ENCODE data around the gene NOTCH3.

Gene NOTCH3

GRCh38 chr19:15136234-15136954, 64.4 kb downstream of the NOTCH3 start:
- H3K27ac Mint-ChIP-seq, result no peak overlapping the region
- H3K36me3 Mint-ChIP-seq, result peaks cover 3% of the 10 kb centered on the region
- no peaks in the 10 kb centered on the region for H3K4me1 Mint-ChIP-seq (ENCODE audit: low read depth)
- H3K9me3 Mint-ChIP-seq (ENCODE audit: low read depth), result peaks cover 3% of the 10 kb centered on the region
- H3K27me3 Mint-ChIP-seq, result no peaks in the 10 kb centered on the region
- H3K4me3 Mint-ChIP-seq, result no peak overlapping the region

- Mint-ChIP-seq H3K27me3 (no peaks in the 10 kb centered on the region), H3K9me3 (ENCODE audit: low read depth) (no peaks in the 10 kb centered on the region), H3K27ac (peak overlapping the region; percentile 28), H3K4me1 (ENCODE audit: low read depth) (peaks cover 20% of the 10 kb centered on the region), H3K36me3 (no peaks in the 10 kb centered on the region), H3K4me3 (peak overlapping the region; percentile 36)
Observed at GRCh38 chr19:15129856-15130585, 70.8 kb downstream of the NOTCH3 start.

DNA sequence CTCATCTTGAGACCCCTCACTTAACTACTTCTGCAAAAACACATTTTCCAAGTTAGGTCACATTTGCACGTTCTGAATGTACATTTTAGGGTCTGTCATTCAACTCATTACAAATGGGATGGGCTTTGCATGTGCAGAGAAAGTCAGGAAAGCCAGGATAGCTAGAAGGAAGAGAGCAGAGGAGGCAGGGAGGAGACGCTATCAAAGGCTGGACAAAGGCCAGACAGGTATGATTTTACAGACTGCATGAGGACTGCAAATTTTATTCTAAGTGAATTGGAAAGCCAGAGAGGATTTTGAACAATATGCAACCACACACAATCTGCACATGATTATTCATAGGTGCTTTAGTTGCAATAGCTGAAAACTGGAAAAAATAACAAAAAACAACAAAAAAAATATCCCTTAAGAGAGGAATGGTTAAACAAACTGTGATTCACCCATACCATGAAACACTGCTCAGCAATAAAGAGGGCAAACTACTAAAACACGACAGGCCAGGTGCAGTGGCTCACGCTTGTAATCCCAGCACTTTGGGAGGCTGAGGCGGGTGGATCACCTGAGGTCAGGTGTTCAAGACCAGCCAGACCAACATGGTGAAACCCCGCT, 72.5 kb downstream of the NOTCH3 start:
- Mint-ChIP-seq H3K4me3 (no peak overlapping the region), H3K4me1 (ENCODE audit: low read depth) (peaks cover 29% of the 10 kb centered on the region), H3K27me3 (no peaks in the 10 kb centered on the region), H3K9me3 (ENCODE audit: low read depth) (no peaks in the 10 kb centered on the region), H3K36me3 (no peaks in the 10 kb centered on the region), H3K27ac (no peak overlapping the region)

DNA sequence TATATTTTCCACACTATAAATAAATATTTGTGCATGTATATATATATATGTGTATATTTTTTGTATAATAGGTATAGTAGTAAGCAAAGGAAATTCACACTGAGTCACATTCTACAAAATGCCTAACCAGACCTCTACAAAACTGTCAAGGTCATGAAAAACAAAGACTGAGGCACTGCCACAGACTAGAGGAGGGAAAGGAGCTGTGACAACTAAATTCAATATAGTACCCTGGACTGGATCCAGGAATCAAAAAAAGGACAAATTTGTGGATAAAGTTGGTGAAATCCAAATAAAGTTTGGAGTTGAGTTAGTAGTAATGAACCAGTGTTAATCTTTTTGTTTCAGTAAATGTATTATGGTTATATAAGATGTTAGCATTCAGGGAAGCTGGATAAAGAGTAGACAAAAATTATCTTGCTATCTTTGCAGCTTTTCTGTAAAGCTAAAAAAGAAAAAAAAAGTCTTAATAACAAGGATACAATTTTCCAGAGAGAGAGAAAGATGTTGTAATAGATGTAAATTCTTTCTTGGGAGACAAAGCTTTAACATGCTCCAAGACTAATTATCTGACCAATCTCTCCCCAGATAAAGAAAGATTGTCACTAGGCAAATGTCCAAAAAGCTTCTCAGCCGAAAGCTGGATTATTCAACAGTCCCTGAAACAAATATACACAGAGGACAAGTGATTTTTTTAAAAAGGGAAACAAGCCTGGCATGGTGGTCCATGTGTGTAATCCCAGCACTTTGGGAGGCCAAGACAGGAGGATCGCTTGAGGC, 74.5 kb downstream of the NOTCH3 start:
- Mint-ChIP-seq H3K36me3 (no peaks in the 10 kb centered on the region), H3K9me3 (ENCODE audit: low read depth) (no peaks in the 10 kb centered on the region), H3K27me3 (no peaks in the 10 kb centered on the region), H3K4me3 (no peak overlapping the region), H3K4me1 (ENCODE audit: low read depth) (peaks cover 31% of the 10 kb centered on the region), H3K27ac (peak overlapping the region; percentile 64)

DNA sequence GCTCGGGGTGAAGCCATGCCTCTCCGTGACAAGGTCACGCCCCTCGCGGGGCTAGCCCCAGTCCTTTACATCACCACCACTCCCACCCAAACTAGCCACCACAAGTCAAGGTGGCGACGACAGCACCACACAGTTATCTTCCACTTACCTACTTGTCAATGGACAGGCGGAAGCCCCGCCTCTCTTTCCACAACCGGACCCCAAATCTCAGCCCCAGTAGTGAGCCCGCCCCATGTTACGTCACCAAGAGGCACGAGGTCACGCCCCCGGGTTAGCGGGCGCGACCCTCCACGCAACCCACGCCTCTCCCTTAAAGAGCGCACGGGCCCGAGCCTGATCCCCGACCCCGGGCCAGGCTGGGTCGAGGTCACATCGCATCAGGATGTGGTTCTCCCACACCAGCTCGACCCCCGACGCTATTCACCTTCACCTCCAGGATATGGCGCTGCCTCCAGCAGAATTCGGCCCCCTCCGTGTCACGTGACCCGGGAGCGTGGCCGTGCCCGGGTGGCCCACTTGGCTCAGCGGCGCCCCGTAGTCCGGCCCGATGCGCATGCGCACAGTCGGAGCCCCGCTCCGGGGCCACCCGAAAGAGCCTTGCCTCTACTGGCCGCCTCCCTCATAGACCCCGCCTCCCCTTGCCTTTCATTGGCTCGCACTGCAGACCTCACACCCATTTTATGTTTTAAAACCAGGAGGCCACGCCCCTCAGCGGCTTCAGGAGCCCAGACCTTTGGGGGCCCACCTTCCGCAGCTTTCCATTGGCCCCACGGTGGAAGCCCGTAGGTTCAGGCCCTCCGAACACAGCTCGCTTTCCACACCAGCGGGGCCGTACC, 75.3 kb downstream of the NOTCH3 start:
- Mint-ChIP-seq H3K4me3 (peak overlapping the region; percentile 99), H3K27me3 (no peaks in the 10 kb centered on the region), H3K4me1 (ENCODE audit: low read depth) (peaks cover 30% of the 10 kb centered on the region), H3K27ac (peak overlapping the region; percentile 99), H3K36me3 (peaks cover 4% of the 10 kb centered on the region), H3K9me3 (ENCODE audit: low read depth) (no peaks in the 10 kb centered on the region)

- Mint-ChIP-seq H3K27me3 (no peaks in the 10 kb centered on the region), H3K4me1 (ENCODE audit: low read depth) (peaks cover 22% of the 10 kb centered on the region), H3K4me3 (peak overlapping the region; percentile 99), H3K9me3 (ENCODE audit: low read depth) (no peaks in the 10 kb centered on the region), H3K27ac (peak overlapping the region; percentile 99), H3K36me3 (peaks cover 5% of the 10 kb centered on the region)
Observed at GRCh38 chr19:15124572-15125231, 76.1 kb downstream of the NOTCH3 start.

- Mint-ChIP-seq H3K4me3 (peak overlapping the region; percentile 99), H3K27ac (peak overlapping the region; percentile 99), H3K27me3 (no peaks in the 10 kb centered on the region), H3K36me3 (peaks cover 5% of the 10 kb centered on the region), H3K9me3 (ENCODE audit: low read depth) (no peaks in the 10 kb centered on the region), H3K4me1 (ENCODE audit: low read depth) (peaks cover 16% of the 10 kb centered on the region)
Observed at GRCh38 chr19:15123900-15124299, 76.9 kb downstream of the NOTCH3 start.

DNA sequence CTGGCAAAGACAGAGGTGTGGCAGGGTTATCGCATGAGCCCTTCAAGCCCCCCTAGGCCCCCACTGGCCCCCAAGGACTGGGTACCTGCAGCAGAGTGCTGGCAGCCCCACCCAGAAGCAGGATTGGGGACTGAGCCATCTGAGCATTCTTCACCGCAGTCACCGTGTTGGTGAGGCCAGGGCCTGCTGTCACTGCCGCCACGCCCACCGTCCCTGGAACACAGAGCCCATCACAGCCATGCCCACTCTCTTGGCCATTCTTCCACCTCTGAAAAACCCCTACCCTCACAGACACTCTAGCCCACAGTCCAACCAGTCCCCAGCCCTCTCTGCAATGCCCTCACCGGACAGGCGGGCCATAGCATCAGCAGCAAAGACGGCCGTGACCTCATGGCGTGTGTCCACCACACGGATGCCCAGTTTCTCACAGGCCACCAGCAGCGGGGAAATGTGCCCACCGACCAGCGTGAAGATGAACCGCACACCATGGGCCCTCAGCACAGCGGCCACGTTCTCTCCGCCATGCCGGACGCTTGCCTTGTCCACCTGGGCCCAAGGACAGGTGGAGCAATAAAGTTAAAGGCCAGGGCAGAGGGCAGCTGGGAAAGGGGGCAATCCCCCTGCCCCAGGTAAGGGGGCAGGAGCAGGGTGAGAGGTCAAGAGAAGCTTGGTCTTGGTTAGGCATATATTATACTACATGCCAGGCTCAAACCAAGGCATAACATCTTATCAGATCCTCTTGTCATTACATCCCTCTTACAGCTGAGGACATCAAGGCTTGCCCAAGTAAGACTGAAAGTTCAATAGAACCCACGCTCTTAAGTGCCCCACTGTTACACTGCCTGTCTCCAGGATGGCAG, 77.5 kb downstream of the NOTCH3 start:
- Mint-ChIP-seq H3K4me1 (ENCODE audit: low read depth) (peaks cover 13% of the 10 kb centered on the region), H3K9me3 (ENCODE audit: low read depth) (no peaks in the 10 kb centered on the region), H3K27me3 (no peaks in the 10 kb centered on the region), H3K36me3 (peaks cover 5% of the 10 kb centered on the region), H3K4me3 (peak overlapping the region; percentile 99), H3K27ac (no peak overlapping the region)

- H3K27ac Mint-ChIP-seq, result no peak overlapping the region
- no peaks in the 10 kb centered on the region for H3K9me3 Mint-ChIP-seq (ENCODE audit: low read depth)
- peaks cover 5% of the 10 kb centered on the region for H3K36me3 Mint-ChIP-seq
- peaks cover 10% of the 10 kb centered on the region for H3K4me1 Mint-ChIP-seq (ENCODE audit: low read depth)
- no peaks in the 10 kb centered on the region for H3K27me3 Mint-ChIP-seq
- H3K4me3 Mint-ChIP-seq, result no peak overlapping the region
Observed at GRCh38 chr19:15122331-15123030, 78.3 kb downstream of the NOTCH3 start.

DNA sequence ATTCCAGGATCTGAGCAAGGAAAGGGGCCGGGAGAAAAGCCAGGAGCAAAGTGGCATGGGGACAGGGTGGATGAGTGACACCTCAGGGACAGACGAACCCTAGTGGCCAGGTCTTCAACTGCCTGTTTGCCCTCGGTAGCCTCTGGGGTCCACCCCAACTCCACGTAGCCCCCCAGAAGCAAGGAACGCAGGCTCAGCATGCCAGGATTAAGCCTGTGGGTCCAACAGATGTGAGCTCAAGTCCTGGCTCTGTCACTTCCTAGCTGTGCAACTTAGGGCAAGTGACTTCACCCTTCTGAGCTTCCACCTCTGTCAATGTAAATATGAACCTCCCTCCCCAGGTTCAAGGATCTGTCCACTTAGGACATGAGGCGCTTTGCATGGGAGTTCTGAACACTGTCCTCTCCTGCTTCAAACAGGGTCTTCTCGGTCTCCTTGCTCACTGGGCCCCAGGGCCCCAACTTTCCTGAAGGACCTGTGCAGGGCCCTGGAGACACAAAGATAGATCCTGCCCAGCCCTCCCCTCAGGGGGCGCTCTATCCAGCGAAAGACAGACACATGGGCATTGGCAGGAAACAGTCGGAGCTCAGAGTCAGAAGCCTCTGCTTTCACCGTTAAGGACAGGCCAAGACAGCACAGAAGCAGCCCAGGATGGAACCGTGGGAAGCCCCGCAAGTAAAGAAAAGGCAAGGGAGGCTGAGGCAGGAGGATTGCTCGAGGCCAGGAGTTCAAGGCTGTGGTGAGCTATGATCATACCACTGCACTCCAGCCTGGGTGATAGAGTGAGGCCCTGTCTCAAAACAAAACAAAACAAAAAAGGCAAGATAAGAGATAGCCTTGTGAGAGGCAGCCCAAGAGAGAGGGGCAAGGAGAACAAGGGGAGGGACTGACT, 80.4 kb downstream of the NOTCH3 start:
- Mint-ChIP-seq H3K9me3 (ENCODE audit: low read depth) (no peaks in the 10 kb centered on the region), H3K27me3 (no peaks in the 10 kb centered on the region), H3K27ac (peak overlapping the region; percentile 46), H3K4me3 (no peak overlapping the region), H3K4me1 (ENCODE audit: low read depth) (peaks cover 10% of the 10 kb centered on the region), H3K36me3 (peaks cover 5% of the 10 kb centered on the region)

DNA sequence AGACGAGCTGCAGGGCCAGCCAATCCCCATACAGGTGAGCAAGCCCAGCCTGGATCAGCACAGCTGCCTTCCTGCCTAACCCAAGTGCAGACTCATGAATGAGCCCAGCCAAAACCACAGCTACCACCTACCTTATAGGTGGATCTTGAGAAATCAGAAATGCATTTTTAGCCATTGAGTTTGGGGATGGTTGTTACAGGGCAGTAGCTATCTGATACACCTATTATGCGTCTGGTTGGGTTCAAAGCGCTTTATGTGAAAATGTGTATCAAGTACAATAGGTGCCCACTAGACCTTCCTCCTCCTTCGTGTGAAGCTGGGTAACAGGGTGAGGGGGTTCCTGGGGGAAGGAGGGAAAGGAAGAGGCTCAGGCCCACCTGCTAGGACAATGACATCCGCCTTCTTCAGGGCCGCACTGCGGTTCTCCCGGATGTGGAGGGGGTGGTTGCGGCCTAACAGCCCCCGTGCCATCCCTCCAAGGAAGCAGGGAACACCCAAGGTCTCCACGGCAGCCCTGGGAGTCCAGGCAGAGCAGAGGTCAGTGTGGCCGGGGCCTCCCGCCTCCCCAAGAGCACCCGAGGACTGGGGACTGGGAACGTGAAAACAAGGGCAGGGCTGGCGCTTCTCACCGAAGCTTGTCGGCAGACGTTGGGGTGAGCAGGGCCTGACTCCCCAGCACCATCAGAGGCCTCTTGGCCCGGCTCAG, 81.9 kb downstream of the NOTCH3 start:
- Mint-ChIP-seq H3K36me3 (peaks cover 5% of the 10 kb centered on the region), H3K4me3 (no peak overlapping the region)

More for the DNA sequence above, 81.9 kb downstream of the NOTCH3 start:
- no peaks in the 10 kb centered on the region for H3K9me3 Mint-ChIP-seq (ENCODE audit: low read depth)
- H3K27me3 Mint-ChIP-seq, result no peaks in the 10 kb centered on the region
- H3K27ac Mint-ChIP-seq, result no peak overlapping the region
- peaks cover 4% of the 10 kb centered on the region for H3K4me1 Mint-ChIP-seq (ENCODE audit: low read depth)

All from activated naive CD8-positive, alpha-beta T cell (primary cell).